Measurements from ENCODE around the gene FRAS1.

Gene FRAS1

GRCh38 chr4:78520808-78521226 is 463.7 kb downstream of the FRAS1 start:
- H3K4me3 ChIP-seq (ENCODE audit: low read length in 2 of 2), result no peak overlapping the region
- no peak overlapping the region for H3K9ac ChIP-seq (ENCODE audit: low read depth in 1 of 2, low read length in 2 of 2)
- no peaks in the 10 kb centered on the region for H3K9me3 ChIP-seq (ENCODE audit: control insufficient read depth in 2 of 2, low read length in 2 of 2)
- H3K4me1 ChIP-seq (ENCODE audit: control insufficient read depth in 2 of 2, insufficient read depth in 2 of 2, low read length in 2 of 2), result no peaks in the 10 kb centered on the region
- H3K27ac ChIP-seq (ENCODE audit: low read depth in 2 of 2, low read length in 2 of 2), result no peak overlapping the region
- H3K27me3 ChIP-seq (ENCODE audit: control insufficient read depth in 2 of 2, insufficient read depth in 2 of 2, low read length in 2 of 2), result no peaks in the 10 kb centered on the region
- no peaks in the 10 kb centered on the region for H3K36me3 ChIP-seq (ENCODE audit: control insufficient read depth in 2 of 2, insufficient read depth in 2 of 2, low read length in 2 of 2)

GRCh38 chr4:78524009-78524408 is 466.9 kb downstream of the FRAS1 start:
- no peaks in the 10 kb centered on the region for H3K36me3 ChIP-seq (ENCODE audit: control insufficient read depth in 2 of 2, insufficient read depth in 2 of 2, low read length in 2 of 2)
- H3K9ac ChIP-seq (ENCODE audit: low read depth in 1 of 2, low read length in 2 of 2), result no peak overlapping the region
- H3K9me3 ChIP-seq (ENCODE audit: control insufficient read depth in 2 of 2, low read length in 2 of 2), result no peaks in the 10 kb centered on the region
- no peaks in the 10 kb centered on the region for H3K4me1 ChIP-seq (ENCODE audit: control insufficient read depth in 2 of 2, insufficient read depth in 2 of 2, low read length in 2 of 2)
- H3K27ac ChIP-seq (ENCODE audit: low read depth in 2 of 2, low read length in 2 of 2), result no peak overlapping the region
- no peaks in the 10 kb centered on the region for H3K27me3 ChIP-seq (ENCODE audit: control insufficient read depth in 2 of 2, insufficient read depth in 2 of 2, low read length in 2 of 2)
- no peak overlapping the region for H3K4me3 ChIP-seq (ENCODE audit: low read length in 2 of 2)

GRCh38 chr4:78525559-78525958 is 468.4 kb downstream of the FRAS1 start:
- H3K27me3 ChIP-seq (ENCODE audit: control insufficient read depth in 2 of 2, insufficient read depth in 2 of 2, low read length in 2 of 2), result no peaks in the 10 kb centered on the region
- no peaks in the 10 kb centered on the region for H3K36me3 ChIP-seq (ENCODE audit: control insufficient read depth in 2 of 2, insufficient read depth in 2 of 2, low read length in 2 of 2)
- no peaks in the 10 kb centered on the region for H3K4me1 ChIP-seq (ENCODE audit: control insufficient read depth in 2 of 2, insufficient read depth in 2 of 2, low read length in 2 of 2)
- no peaks in the 10 kb centered on the region for H3K9me3 ChIP-seq (ENCODE audit: control insufficient read depth in 2 of 2, low read length in 2 of 2)
- no peak overlapping the region for H3K4me3 ChIP-seq (ENCODE audit: low read length in 2 of 2)
- H3K27ac ChIP-seq (ENCODE audit: low read depth in 2 of 2, low read length in 2 of 2), result no peak overlapping the region
- H3K9ac ChIP-seq (ENCODE audit: low read depth in 1 of 2, low read length in 2 of 2), result no peak overlapping the region

- H3K4me1 ChIP-seq (ENCODE audit: control insufficient read depth in 2 of 2, insufficient read depth in 2 of 2, low read length in 2 of 2), result no peaks in the 10 kb centered on the region
- H3K9ac ChIP-seq (ENCODE audit: low read depth in 1 of 2, low read length in 2 of 2), result no peak overlapping the region
- no peaks in the 10 kb centered on the region for H3K27me3 ChIP-seq (ENCODE audit: control insufficient read depth in 2 of 2, insufficient read depth in 2 of 2, low read length in 2 of 2)
- no peaks in the 10 kb centered on the region for H3K36me3 ChIP-seq (ENCODE audit: control insufficient read depth in 2 of 2, insufficient read depth in 2 of 2, low read length in 2 of 2)
- no peaks in the 10 kb centered on the region for H3K9me3 ChIP-seq (ENCODE audit: control insufficient read depth in 2 of 2, low read length in 2 of 2)
- no peak overlapping the region for H3K27ac ChIP-seq (ENCODE audit: low read depth in 2 of 2, low read length in 2 of 2)
- H3K4me3 ChIP-seq (ENCODE audit: low read length in 2 of 2), result no peak overlapping the region
Observed at GRCh38 chr4:78527103-78527502, 470.0 kb downstream of the FRAS1 start.

GRCh38 chr4:78527555-78527954 is 470.4 kb downstream of the FRAS1 start:
- no peaks in the 10 kb centered on the region for H3K36me3 ChIP-seq (ENCODE audit: control insufficient read depth in 2 of 2, insufficient read depth in 2 of 2, low read length in 2 of 2)
- H3K27me3 ChIP-seq (ENCODE audit: control insufficient read depth in 2 of 2, insufficient read depth in 2 of 2, low read length in 2 of 2), result no peaks in the 10 kb centered on the region
- H3K9ac ChIP-seq (ENCODE audit: low read depth in 1 of 2, low read length in 2 of 2), result no peak overlapping the region
- H3K4me1 ChIP-seq (ENCODE audit: control insufficient read depth in 2 of 2, insufficient read depth in 2 of 2, low read length in 2 of 2), result no peaks in the 10 kb centered on the region
- no peaks in the 10 kb centered on the region for H3K9me3 ChIP-seq (ENCODE audit: control insufficient read depth in 2 of 2, low read length in 2 of 2)
- H3K27ac ChIP-seq (ENCODE audit: low read depth in 2 of 2, low read length in 2 of 2), result no peak overlapping the region
- no peak overlapping the region for H3K4me3 ChIP-seq (ENCODE audit: low read length in 2 of 2)

GRCh38 chr4:78528327-78528726 is 471.2 kb downstream of the FRAS1 start:
- H3K36me3 ChIP-seq (ENCODE audit: control insufficient read depth in 2 of 2, insufficient read depth in 2 of 2, low read length in 2 of 2), result no peaks in the 10 kb centered on the region
- no peak overlapping the region for H3K27ac ChIP-seq (ENCODE audit: low read depth in 2 of 2, low read length in 2 of 2)
- H3K9me3 ChIP-seq (ENCODE audit: control insufficient read depth in 2 of 2, low read length in 2 of 2), result no peaks in the 10 kb centered on the region
- H3K27me3 ChIP-seq (ENCODE audit: control insufficient read depth in 2 of 2, insufficient read depth in 2 of 2, low read length in 2 of 2), result no peaks in the 10 kb centered on the region
- no peak overlapping the region for H3K4me3 ChIP-seq (ENCODE audit: low read length in 2 of 2)
- H3K4me1 ChIP-seq (ENCODE audit: control insufficient read depth in 2 of 2, insufficient read depth in 2 of 2, low read length in 2 of 2), result no peaks in the 10 kb centered on the region
- H3K9ac ChIP-seq (ENCODE audit: low read depth in 1 of 2, low read length in 2 of 2), result no peak overlapping the region

- H3K4me1 ChIP-seq (ENCODE audit: control insufficient read depth in 2 of 2, insufficient read depth in 2 of 2, low read length in 2 of 2), result no peaks in the 10 kb centered on the region
- no peaks in the 10 kb centered on the region for H3K36me3 ChIP-seq (ENCODE audit: control insufficient read depth in 2 of 2, insufficient read depth in 2 of 2, low read length in 2 of 2)
- no peak overlapping the region for H3K4me3 ChIP-seq (ENCODE audit: low read length in 2 of 2)
- no peak overlapping the region for H3K27ac ChIP-seq (ENCODE audit: low read depth in 2 of 2, low read length in 2 of 2)
- H3K27me3 ChIP-seq (ENCODE audit: control insufficient read depth in 2 of 2, insufficient read depth in 2 of 2, low read length in 2 of 2), result no peaks in the 10 kb centered on the region
- no peaks in the 10 kb centered on the region for H3K9me3 ChIP-seq (ENCODE audit: control insufficient read depth in 2 of 2, low read length in 2 of 2)
- H3K9ac ChIP-seq (ENCODE audit: low read depth in 1 of 2, low read length in 2 of 2), result no peak overlapping the region
Observed at GRCh38 chr4:78529569-78530209, 472.6 kb downstream of the FRAS1 start.

GRCh38 chr4:78532046-78532445 is 474.9 kb downstream of the FRAS1 start:
- H3K9me3 ChIP-seq (ENCODE audit: control insufficient read depth in 2 of 2, low read length in 2 of 2), result no peaks in the 10 kb centered on the region
- no peaks in the 10 kb centered on the region for H3K27me3 ChIP-seq (ENCODE audit: control insufficient read depth in 2 of 2, insufficient read depth in 2 of 2, low read length in 2 of 2)
- H3K4me1 ChIP-seq (ENCODE audit: control insufficient read depth in 2 of 2, insufficient read depth in 2 of 2, low read length in 2 of 2), result no peaks in the 10 kb centered on the region
- no peak overlapping the region for H3K4me3 ChIP-seq (ENCODE audit: low read length in 2 of 2)
- H3K36me3 ChIP-seq (ENCODE audit: control insufficient read depth in 2 of 2, insufficient read depth in 2 of 2, low read length in 2 of 2), result no peaks in the 10 kb centered on the region
- no peak overlapping the region for H3K9ac ChIP-seq (ENCODE audit: low read depth in 1 of 2, low read length in 2 of 2)
- H3K27ac ChIP-seq (ENCODE audit: low read depth in 2 of 2, low read length in 2 of 2), result no peak overlapping the region

- no peaks in the 10 kb centered on the region for H3K36me3 ChIP-seq (ENCODE audit: control insufficient read depth in 2 of 2, insufficient read depth in 2 of 2, low read length in 2 of 2)
- H3K9ac ChIP-seq (ENCODE audit: low read depth in 1 of 2, low read length in 2 of 2), result no peak overlapping the region
- H3K27ac ChIP-seq (ENCODE audit: low read depth in 2 of 2, low read length in 2 of 2), result no peak overlapping the region
- H3K4me3 ChIP-seq (ENCODE audit: low read length in 2 of 2), result no peak overlapping the region
- H3K27me3 ChIP-seq (ENCODE audit: control insufficient read depth in 2 of 2, insufficient read depth in 2 of 2, low read length in 2 of 2), result no peaks in the 10 kb centered on the region
- H3K9me3 ChIP-seq (ENCODE audit: control insufficient read depth in 2 of 2, low read length in 2 of 2), result no peaks in the 10 kb centered on the region
- no peaks in the 10 kb centered on the region for H3K4me1 ChIP-seq (ENCODE audit: control insufficient read depth in 2 of 2, insufficient read depth in 2 of 2, low read length in 2 of 2)
Observed at GRCh38 chr4:78533854-78534253, 476.7 kb downstream of the FRAS1 start.

GRCh38 chr4:78534286-78534955 is 477.3 kb downstream of the FRAS1 start:
- Histone ChIP-seq H3K27ac (ENCODE audit: low read depth in 2 of 2, low read length in 2 of 2) (no peak overlapping the region), H3K4me1 (ENCODE audit: control insufficient read depth in 2 of 2, insufficient read depth in 2 of 2, low read length in 2 of 2) (no peaks in the 10 kb centered on the region), H3K9me3 (ENCODE audit: control insufficient read depth in 2 of 2, low read length in 2 of 2) (no peaks in the 10 kb centered on the region), H3K36me3 (ENCODE audit: control insufficient read depth in 2 of 2, insufficient read depth in 2 of 2, low read length in 2 of 2) (no peaks in the 10 kb centered on the region), H3K4me3 (ENCODE audit: low read length in 2 of 2) (no peak overlapping the region), H3K9ac (ENCODE audit: low read depth in 1 of 2, low read length in 2 of 2) (no peak overlapping the region), H3K27me3 (ENCODE audit: control insufficient read depth in 2 of 2, insufficient read depth in 2 of 2, low read length in 2 of 2) (no peaks in the 10 kb centered on the region)
